Fibroblast of the aortic adventitia (primary cell): Measurements from ENCODE around the gene SPATA22. TPM values are rescaled to one million over a fixed set of nuclear protein-coding genes. Genes with fewer than 3 reads are reported as not detected.
A peak's percentile ranks its signal among the peaks of the same experiment; 100 is the strongest.
"Not testable (repeated sequence)": the region's sequence is repeated elsewhere in the genome, so short reads cannot be mapped to it uniquely, and the experiment has no call there.

Experiments used
- DNase-seq: peaks from one replicate; pipeline ENCODE4 v3.0.0-alpha.2; 2010; ENCODE audit warnings: low read depth
- H3K4me3 ChIP-seq: 2 replicates; pipeline ENCODE4 v1.5.1; 2011; ENCODE audit warnings: low read depth, mild to moderate bottlenecking, control low read depth, low read length, moderate library complexity
- CTCF ChIP-seq: IDR thresholded peaks from 2 replicates; pipeline ENCODE4 v1.5.1; 2011; ENCODE audit warnings: mild to moderate bottlenecking, low read length, control low read depth, inconsistent platforms; ENCODE audit not compliant: insufficient read depth
- total RNA-seq: library from RNA; depleted of rRNA; stranded (reverse); fragments of >200 nt; gene quantifications from 2 replicates; pipeline ENCODE4 v1.2.3, GENCODE V29; 2012; ENCODE audit warnings: low replicate concordance

Gene SPATA22, protein sequence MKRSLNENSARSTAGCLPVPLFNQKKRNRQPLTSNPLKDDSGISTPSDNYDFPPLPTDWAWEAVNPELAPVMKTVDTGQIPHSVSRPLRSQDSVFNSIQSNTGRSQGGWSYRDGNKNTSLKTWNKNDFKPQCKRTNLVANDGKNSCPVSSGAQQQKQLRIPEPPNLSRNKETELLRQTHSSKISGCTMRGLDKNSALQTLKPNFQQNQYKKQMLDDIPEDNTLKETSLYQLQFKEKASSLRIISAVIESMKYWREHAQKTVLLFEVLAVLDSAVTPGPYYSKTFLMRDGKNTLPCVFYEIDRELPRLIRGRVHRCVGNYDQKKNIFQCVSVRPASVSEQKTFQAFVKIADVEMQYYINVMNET
- not detected in 2 replicates for total RNA-seq

DNA sequence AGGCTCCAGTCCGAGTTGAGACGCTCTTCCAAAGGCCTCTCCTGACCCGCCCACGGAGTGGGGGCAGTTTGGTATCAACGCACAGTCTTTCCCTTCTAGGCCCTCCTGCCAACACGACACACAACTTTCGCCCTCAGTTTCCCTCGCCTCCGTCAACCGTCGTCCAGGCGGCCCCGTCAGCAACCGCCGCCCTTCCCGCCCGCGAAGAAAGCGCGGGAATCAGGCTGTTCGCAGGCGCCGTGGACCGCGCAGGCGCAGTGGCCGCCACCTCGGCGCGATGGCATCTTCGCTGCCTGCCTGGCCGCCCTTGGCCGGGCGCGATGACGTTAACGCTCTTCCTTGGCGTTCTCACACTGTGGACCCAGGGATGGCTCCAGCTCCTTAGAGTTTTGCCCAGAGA, at the start of gene SPATA22:
Gene SPATA22, minus strand, starts transcription at position 221 of the 400 bp plus-strand sequence. CDS start 2,494 bp downstream, outside the sequence.
- TF ChIP-seq CTCF: no peak
- no peak for DNase-seq
- H3K4me3 ChIP-seq: no peak within 1 kb of the TSS

GRCh38 chr17:3519472-3519871, 47.9 kb upstream of the SPATA22 start:
- not testable (repeated sequence) for DNase-seq, H3K4me3 ChIP-seq

DNA sequence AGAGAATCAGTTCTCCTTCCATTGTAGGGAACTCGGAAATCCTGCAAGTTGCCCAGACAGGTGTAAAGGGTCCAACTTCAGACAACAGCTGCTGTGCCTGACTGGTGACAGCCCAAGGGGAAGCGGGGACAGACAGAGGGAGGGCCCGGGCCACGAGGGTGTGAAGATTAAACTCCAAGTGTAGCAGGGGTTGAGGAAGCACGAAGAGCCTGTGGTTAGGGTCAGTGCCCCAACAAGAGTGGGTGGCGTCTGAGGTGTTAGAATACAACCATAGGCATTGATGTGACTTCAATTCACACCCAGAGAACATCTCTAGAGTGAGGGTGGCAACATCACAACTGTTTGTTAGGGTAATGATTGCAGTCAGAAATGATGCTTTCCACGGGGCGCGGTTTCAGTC, 43.3 kb upstream of the SPATA22 start:
- no peak for TF ChIP-seq CTCF
- H3K4me3 ChIP-seq: no peak overlapping the region
- no peak for DNase-seq

DNA sequence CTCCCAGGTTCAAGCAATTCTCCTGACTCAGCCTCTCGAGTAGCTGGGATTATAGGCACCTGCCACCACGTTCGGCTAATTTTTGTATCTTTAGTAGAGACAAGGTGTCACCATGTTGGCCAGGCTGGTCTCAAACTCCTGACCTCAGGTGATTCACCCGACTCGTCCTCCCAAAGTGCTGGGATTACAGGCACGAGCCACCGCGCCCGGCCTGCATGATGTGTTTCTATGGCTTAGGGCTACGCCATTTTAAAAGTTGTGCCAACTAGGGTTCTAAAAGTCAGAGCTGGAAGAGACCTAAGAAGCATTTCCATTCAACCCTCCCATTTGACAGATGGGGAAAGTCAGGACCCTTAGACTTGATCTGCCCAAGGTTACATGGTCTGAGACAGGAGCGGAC, 42.5 kb upstream of the SPATA22 start:
- DNase-seq: not testable (repeated sequence)

GRCh38 chr17:3513305-3514035, 41.9 kb upstream of the SPATA22 start:
- DNase-seq: no peak
- no peak overlapping the region for H3K4me3 ChIP-seq
- TF ChIP-seq CTCF: no peak

More for the DNA sequence above, 42.5 kb upstream of the SPATA22 start:
- not testable (repeated sequence) for H3K4me3 ChIP-seq

GRCh38 chr17:3512505-3513171, 41.0 kb upstream of the SPATA22 start:
- no peak for TF ChIP-seq CTCF
- DNase-seq: peak; percentile 81
- no peak overlapping the region for H3K4me3 ChIP-seq

GRCh38 chr17:3511852-3512504, 40.4 kb upstream of the SPATA22 start:
- no peak for TF ChIP-seq CTCF
- H3K4me3 ChIP-seq: no peak overlapping the region
- DNase-seq: peak; percentile 38
